ENCODE results near the gene LGI1.

The LGI1 gene

GRCh38 chr10:93742633-93743349 lies 14.9 kb upstream of the LGI1 start:
- DNase-seq (ENCODE audit: low read depth) = no peak
- no peak overlapping the region for H3K4me3 ChIP-seq (ENCODE audit: low read length)
- no peak for TF ChIP-seq CTCF (IDR thresholded peaks at IDR 0.05; ENCODE audit: insufficient read depth, low read depth, low read length, missing control alignments)

GRCh38 chr10:93745408-93746065 lies 12.2 kb upstream of the LGI1 start:
- TF ChIP-seq CTCF (IDR thresholded peaks at IDR 0.05; ENCODE audit: insufficient read depth, low read depth, low read length, missing control alignments) = peak; percentile 15
- no peak overlapping the region for H3K4me3 ChIP-seq (ENCODE audit: low read length)
- peak; percentile 23 for DNase-seq (ENCODE audit: low read depth)

- DNase-seq (ENCODE audit: low read depth) = peak; percentile 95
- TF ChIP-seq CTCF (IDR thresholded peaks at IDR 0.05; ENCODE audit: insufficient read depth, low read depth, low read length, missing control alignments) = peak; percentile 40
Measured at GRCh38 chr10:93746844-93747284, 10.9 kb upstream of the LGI1 start.

GRCh38 chr10:93749218-93749799 lies 8.4 kb upstream of the LGI1 start:
- TF ChIP-seq CTCF (IDR thresholded peaks at IDR 0.05; ENCODE audit: insufficient read depth, low read depth, low read length, missing control alignments) = no peak
- DNase-seq (ENCODE audit: low read depth) = peak; percentile 22
- no peak overlapping the region for H3K4me3 ChIP-seq (ENCODE audit: low read length)

More at GRCh38 chr10:93746844-93747284, 10.9 kb upstream of the LGI1 start:
- H3K4me3 ChIP-seq (ENCODE audit: low read length) = no peak overlapping the region

GRCh38 chr10:93751124-93751523 lies 6.6 kb upstream of the LGI1 start:
- DNase-seq (ENCODE audit: low read depth) = no peak
- no peak overlapping the region for H3K4me3 ChIP-seq (ENCODE audit: low read length)
- no peak for TF ChIP-seq CTCF (IDR thresholded peaks at IDR 0.05; ENCODE audit: insufficient read depth, low read depth, low read length, missing control alignments)

- DNase-seq (ENCODE audit: low read depth) = peak; percentile 38
- H3K4me3 ChIP-seq (ENCODE audit: low read length) = no peak overlapping the region
- no peak for TF ChIP-seq CTCF (IDR thresholded peaks at IDR 0.05; ENCODE audit: insufficient read depth, low read depth, low read length, missing control alignments)
Measured at GRCh38 chr10:93751832-93752231, 5.9 kb upstream of the LGI1 start.
